Upper lobe of right lung (tissue), 1 donor: ENCODE data around the gene TRPM5. TPM values are rescaled to one million over a fixed set of nuclear protein-coding genes. Genes with fewer than 3 reads are reported as not detected.
A peak's percentile ranks its signal among the peaks of the same experiment; 100 is the strongest.

Experiments used
- ATAC-seq: fragments of 200-7000 bp; cut with Tn5 transposase; one replicate; pipeline ENCODE4 v1.9.1; 2020; ENCODE audit warnings: mild to moderate bottlenecking, moderate library complexity
- DNase-seq: peaks from one replicate; pipeline ENCODE4 v3.0.0-alpha.2; 2020
- H3K27ac ChIP-seq: fragments of 200-600 bp; one replicate; pipeline ENCODE4 v1.8.0; 2022
- H3K27me3 ChIP-seq: fragments of 200-600 bp; one replicate; pipeline ENCODE4 v1.8.0; 2022; ENCODE audit warnings: mild to moderate bottlenecking
- H3K36me3 ChIP-seq: fragments of 200-600 bp; one replicate; pipeline ENCODE4 v1.8.0; 2022
- H3K4me1 ChIP-seq: fragments of 200-600 bp; one replicate; pipeline ENCODE4 v1.8.0; 2022
- H3K4me3 ChIP-seq: fragments of 200-600 bp; one replicate; pipeline ENCODE4 v1.8.0; 2022; ENCODE audit warnings: mild to moderate bottlenecking
- H3K9me3 ChIP-seq: fragments of 200-600 bp; one replicate; pipeline ENCODE4 v1.8.0; 2022
- CTCF ChIP-seq: fragments of 200-600 bp; IDR thresholded peaks from one replicate; pipeline ENCODE4 v1.8.0; 2022; ENCODE audit warnings: antibody characterized with exemption
- intact Hi-C: fragments of 100-400 bp; cut with DNase I; formaldehyde crosslinking; loops from one replicate; pipeline ENCODE4 v1.11.0; 2022
- total RNA-seq: library from RNA; stranded (reverse); fragmentation: NEBNext Ultra II Directional; extraction: Animal tissue kit (Norgen Biotek cat#: 25700); gene quantifications from one replicate; pipeline ENCODE4 v1.2.1, GENCODE V29; 2021
- donor health status: DM: no; HTN: yes; CAD: no; lungs with severe emphysema.

The TRPM5 gene
- total RNA-seq, 1 donor from 2014 or later, result not detected

- H3K27ac ChIP-seq, result no peak overlapping the region
- ATAC-seq (no peak), DNase-seq (no peak)
- intact Hi-C loops, result no loop called here
- no peaks in the 10 kb centered on the region for H3K4me1 ChIP-seq
- no peak for TF ChIP-seq CTCF
- no peaks in the 10 kb centered on the region for H3K36me3 ChIP-seq
- no peak overlapping the region for H3K4me3 ChIP-seq
- H3K27me3 ChIP-seq, result no peaks in the 10 kb centered on the region
- H3K9me3 ChIP-seq, result no peaks in the 10 kb centered on the region
Observed at GRCh38 chr11:2436013-2436520, 8.2 kb downstream of the TRPM5 start.

- no peaks in the 10 kb centered on the region for H3K9me3 ChIP-seq
- H3K27me3 ChIP-seq, result no peaks in the 10 kb centered on the region
- no peak for TF ChIP-seq CTCF
- DNase-seq, result no peak
- intact Hi-C loops, result no loop called here
- H3K36me3 ChIP-seq, result no peaks in the 10 kb centered on the region
- no peak overlapping the region for H3K27ac ChIP-seq
- no peak for ATAC-seq
- no peak overlapping the region for H3K4me3 ChIP-seq
- no peaks in the 10 kb centered on the region for H3K4me1 ChIP-seq
Observed at GRCh38 chr11:2435288-2436012, 8.9 kb downstream of the TRPM5 start.

GRCh38 chr11:2434506-2435255 lies 9.6 kb downstream of the TRPM5 start:
- ATAC-seq, result no peak
- no peak for DNase-seq
- H3K4me3 ChIP-seq, result no peak overlapping the region
- no peak for TF ChIP-seq CTCF
- no peaks in the 10 kb centered on the region for H3K27me3 ChIP-seq
- intact Hi-C loops, result no loop called here
- H3K9me3 ChIP-seq, result no peaks in the 10 kb centered on the region
- no peak overlapping the region for H3K27ac ChIP-seq
- no peaks in the 10 kb centered on the region for H3K36me3 ChIP-seq
- no peaks in the 10 kb centered on the region for H3K4me1 ChIP-seq

- Histone ChIP-seq H3K27ac (no peak overlapping the region), H3K9me3 (no peaks in the 10 kb centered on the region), H3K36me3 (no peaks in the 10 kb centered on the region), H3K4me3 (no peak overlapping the region), H3K4me1 (no peaks in the 10 kb centered on the region), H3K27me3 (no peaks in the 10 kb centered on the region)
- DNase-seq (no peak), ATAC-seq (peak; percentile 7)
- intact Hi-C loops, result no loop called here
- no peak for TF ChIP-seq CTCF
Observed at GRCh38 chr11:2434008-2434407, 10.3 kb downstream of the TRPM5 start.

GRCh38 chr11:2433106-2433925 lies 11.0 kb downstream of the TRPM5 start:
- intact Hi-C loops, result no loop called here
- Histone ChIP-seq H3K4me1 (no peaks in the 10 kb centered on the region), H3K9me3 (no peaks in the 10 kb centered on the region), H3K36me3 (no peaks in the 10 kb centered on the region), H3K27ac (no peak overlapping the region), H3K4me3 (no peak overlapping the region), H3K27me3 (no peaks in the 10 kb centered on the region)
- DNase-seq, result no peak
- TF ChIP-seq CTCF, result no peak
- peak; percentile 3 for ATAC-seq
